ENCODE results near the gene HDLBP. TPM values are rescaled to one million over a fixed set of nuclear protein-coding genes. Genes with fewer than 3 reads are reported as not detected.

The HDLBP gene
- polyA plus RNA-seq, 10 donors = 325 to 426 (median 361) TPM

Other genes with a start within 250 kb of the HDLBP start
- gene MTERF4, start 213.4 kb downstream of the HDLBP start, polyA plus RNA-seq (ENCODE audit: insufficient read length in 10 of 10) = 10 to 100 TPM; 25.4 to 49.2 (median 32.9) TPM
- 1 to 10 TPM; 4.1 to 8.3 (median 6.4) TPM for gene PASK, start 166.2 kb downstream of the HDLBP start, polyA plus RNA-seq (ENCODE audit: insufficient read length in 10 of 10)
- gene PPP1R7, start 165.2 kb downstream of the HDLBP start, polyA plus RNA-seq (ENCODE audit: insufficient read length in 10 of 10) = 10 to 100 TPM; 62.8 to 85.5 (median 79.6) TPM
- 1 to 10 TPM in 5 of 10 donors, under 1 TPM in 5; 0.66 to 2.0 (median 0.89) TPM for gene ANO7, start 127.0 kb downstream of the HDLBP start, polyA plus RNA-seq (ENCODE audit: insufficient read length in 10 of 10)
- 100 to 1,000 TPM; 265 to 384 (median 314) TPM for gene SEPTIN2, start 253 bp upstream of the HDLBP start, polyA plus RNA-seq (ENCODE audit: insufficient read length in 10 of 10)
- gene FARP2, start 40.6 kb upstream of the HDLBP start, polyA plus RNA-seq (ENCODE audit: insufficient read length in 10 of 10) = 10 to 100 TPM; 24.8 to 43.7 (median 33.8) TPM
- gene STK25, start 192.9 kb upstream of the HDLBP start, polyA plus RNA-seq (ENCODE audit: insufficient read length in 10 of 10) = 100 to 1,000 TPM; 242 to 298 (median 267) TPM
- 10 to 100 TPM; 41.3 to 61.7 (median 52.5) TPM for gene BOK, start 243.1 kb upstream of the HDLBP start, polyA plus RNA-seq (ENCODE audit: insufficient read length in 10 of 10)